Left kidney (tissue), 8 donors: Measurements from ENCODE around the gene OR8K3. TPM values are rescaled to one million over a fixed set of nuclear protein-coding genes. Genes with fewer than 3 reads are reported as not detected.

ENCODE experiments used
- DNase-seq: peaks from one replicate; pipeline ENCODE4 v3.0.0-alpha.2; 2013
- long read RNA-seq, 8 donors: transcript quantifications; one replicate each; lab custom pipeline, GENCODE V29; 2026
- polyA plus RNA-seq: library from polyadenylated mRNA; unstranded; fragments of 120-200 nt; gene quantifications from one replicate; pipeline ENCODE4 v1.2.1, GENCODE V29; 2013; ENCODE audit not compliant: insufficient read length

OR8K3 gene
- polyA plus RNA-seq = not detected
- long read RNA-seq, donor 1 = 0 reads
- long read RNA-seq, donor 2 = 0 reads
- long read RNA-seq, donor 3 = 0 reads
- long read RNA-seq, donor 4 = 0 reads
- long read RNA-seq, donor 5 = 0 reads
- long read RNA-seq, donor 6 = 0 reads
- long read RNA-seq, donor 7 = 0 reads
- long read RNA-seq, donor 8 = 0 reads

- DNase-seq = no peak
These were observed at the start of gene OR8K3 for GRCh38 chr11:56314844-56315243. TSS of gene OR8K3 (plus strand) at chr11:56315144. CDS start at chr11:56318307, 3,163 bp downstream.

- DNase-seq = no peak
These were observed 43.9 kb upstream of the OR8K3 start for GRCh38 chr11:56271092-56271491.

- no peak for DNase-seq
These were observed 41.1 kb upstream of the OR8K3 start, which contains the start of gene OR5T1 for GRCh38 chr11:56273854-56274253. TSS of gene OR5T1 (plus strand) at chr11:56274154. CDS start at chr11:56275639, 1,485 bp downstream.

- no peak for DNase-seq
These were observed 22.8 kb upstream of the OR8K3 start, which contains the start of gene OR8H1 for GRCh38 chr11:56292154-56292553. TSS of gene OR8H1 (minus strand) at chr11:56292254. CDS start at chr11:56291062, 1,192 bp downstream.

- DNase-seq = no peak
These were observed 18.0 kb upstream of the OR8K3 start for GRCh38 chr11:56296898-56297297.

GRCh38 chr11:56307836-56308235 is 7.1 kb upstream of the OR8K3 start:
- DNase-seq = no peak

GRCh38 chr11:56331861-56332491 is 17.0 kb downstream of the OR8K3 start:
- no peak for DNase-seq

GRCh38 chr11:56333156-56333555 is 18.2 kb downstream of the OR8K3 start:
- DNase-seq = no peak

- no peak for DNase-seq
These were observed 25.3 kb downstream of the OR8K3 start for GRCh38 chr11:56340289-56340688.

- DNase-seq = no peak
These were observed 30.8 kb downstream of the OR8K3 start, which contains the start of gene OR8K1 for GRCh38 chr11:56345739-56346138. TSS of gene OR8K1 (plus strand) at chr11:56346039. CDS start at chr11:56346039, 0 bp downstream.

- no peak for DNase-seq
These were observed 39.0 kb downstream of the OR8K3 start, which contains the start of gene OR8J1 for GRCh38 chr11:56353991-56354390. TSS of gene OR8J1 (plus strand) at chr11:56354291. CDS start at chr11:56360247, 5,956 bp downstream.

Other genes with a start within 250 kb of the OR8K3 start
- not detected for gene OR8I2, start 221.8 kb upstream of the OR8K3 start, polyA plus RNA-seq
- gene OR8H2, start 211.5 kb upstream of the OR8K3 start, polyA plus RNA-seq = not detected
- not detected for gene OR8H3, start 192.8 kb upstream of the OR8K3 start, polyA plus RNA-seq
- not detected for gene OR8J3, start 174.9 kb upstream of the OR8K3 start, polyA plus RNA-seq
- not detected for gene OR8K5, start 154.8 kb upstream of the OR8K3 start, polyA plus RNA-seq
- gene OR5J2, start 138.5 kb upstream of the OR8K3 start, polyA plus RNA-seq = not detected
- gene OR5T2, start 80.9 kb upstream of the OR8K3 start, polyA plus RNA-seq = not detected
- not detected for gene OR5T3, start 62.9 kb upstream of the OR8K3 start, polyA plus RNA-seq
- not detected for gene OR5T1, start 41.0 kb upstream of the OR8K3 start, polyA plus RNA-seq
- 0.05 TPM for gene OR8H1, start 22.9 kb upstream of the OR8K3 start, polyA plus RNA-seq
- gene OR8K1, start 30.9 kb downstream of the OR8K3 start, polyA plus RNA-seq = not detected
- not detected for gene OR8J1, start 39.1 kb downstream of the OR8K3 start, polyA plus RNA-seq
- gene OR8U1, start 60.5 kb downstream of the OR8K3 start, polyA plus RNA-seq = not detected
- not detected for gene OR5AL1, start 97.6 kb downstream of the OR8K3 start, polyA plus RNA-seq
- not detected for gene OR5M3, start 158.2 kb downstream of the OR8K3 start, polyA plus RNA-seq
- not detected for gene OR5M8, start 176.2 kb downstream of the OR8K3 start, polyA plus RNA-seq
- not detected for gene OR5M11, start 228.1 kb downstream of the OR8K3 start, polyA plus RNA-seq